ENCODE measurements around the gene DARS2.
"Not testable (repeated sequence)": the region's sequence is repeated elsewhere in the genome, so short reads cannot be mapped to it uniquely, and the experiment has no call there.

DARS2 gene

GRCh38 chr1:173862146-173862768 lies 37.8 kb downstream of the DARS2 start:
- not testable (repeated sequence) for DNase-seq

- no peak for DNase-seq
Observed at GRCh38 chr1:173862769-173863223, 38.3 kb downstream of the DARS2 start.

DNA sequence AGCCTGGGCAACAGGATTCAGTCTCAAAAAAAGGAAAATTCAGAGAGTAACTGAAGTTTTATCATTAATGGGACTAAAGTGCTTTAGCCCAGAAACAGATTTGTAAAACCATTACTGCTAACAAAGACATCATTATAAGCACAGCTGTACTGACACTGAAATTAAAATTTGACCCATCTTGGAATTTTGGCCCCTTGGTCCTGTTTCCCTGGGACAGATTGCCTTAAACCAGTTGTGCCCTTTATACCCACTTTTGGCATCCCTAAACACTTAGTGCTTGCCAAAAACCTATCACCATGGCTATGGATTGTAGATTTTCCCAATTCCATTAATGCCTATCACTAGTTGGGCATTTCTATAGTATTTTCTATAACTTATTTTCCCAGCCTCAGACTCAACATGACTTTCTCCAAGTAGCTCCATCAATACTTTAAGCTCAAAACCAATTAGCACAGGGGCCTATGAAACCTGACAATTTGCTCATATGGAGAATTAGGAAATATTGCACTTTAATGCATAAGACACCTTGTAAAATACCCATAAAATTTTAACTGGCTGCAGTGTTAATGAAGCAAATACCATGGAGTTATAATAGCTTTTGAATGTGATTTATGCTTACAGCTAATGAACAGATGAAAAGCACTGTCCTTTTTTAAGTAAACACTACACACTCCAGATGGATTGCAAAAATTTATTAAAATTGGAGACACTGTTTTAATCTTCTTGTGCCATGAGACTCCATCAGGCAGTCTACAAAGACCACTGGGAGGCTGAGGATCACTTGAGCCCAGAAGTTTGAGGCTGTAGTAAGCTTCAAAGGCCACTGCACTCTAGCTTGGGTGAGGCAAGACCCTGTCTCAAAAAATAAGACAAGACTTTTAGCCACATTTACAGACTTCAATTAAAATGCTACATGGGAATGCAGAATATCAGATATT lies 39.0 kb downstream of the DARS2 start:
- no peak for DNase-seq

DNA sequence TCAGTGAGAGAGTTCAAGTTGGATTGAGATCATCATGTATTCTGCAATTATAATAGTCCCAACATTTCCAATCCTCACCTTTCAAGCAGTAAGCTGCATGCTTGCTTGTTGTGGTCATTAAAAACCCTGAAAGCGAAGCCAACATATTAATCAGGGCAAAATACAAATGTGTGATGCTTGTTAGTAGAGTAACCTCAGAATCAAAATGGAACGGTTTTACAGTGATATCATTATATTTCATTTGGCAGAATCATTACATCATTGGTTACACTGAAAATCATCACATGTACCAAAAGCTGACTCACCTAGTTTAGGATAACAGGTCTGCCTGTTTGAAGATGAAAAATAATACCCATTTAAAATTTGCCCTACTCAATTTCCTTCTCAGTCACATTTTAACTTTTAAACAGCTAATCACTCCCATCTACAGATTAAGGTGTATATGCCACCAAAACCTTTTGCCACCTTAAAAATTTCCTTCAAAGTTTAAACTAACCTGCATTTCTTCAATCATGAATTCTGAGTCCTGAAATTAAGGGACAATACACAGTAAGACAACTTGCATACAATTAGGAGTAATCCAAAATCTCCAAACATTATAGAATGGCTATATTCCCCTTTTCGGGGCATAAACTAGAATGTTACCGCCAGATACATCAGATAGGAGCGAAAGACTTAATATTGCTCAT lies 39.9 kb downstream of the DARS2 start:
- DNase-seq, result no peak

GRCh38 chr1:173865468-173866164 lies 41.1 kb downstream of the DARS2 start:
- no peak for DNase-seq

GRCh38 chr1:173866413-173867115 lies 42.1 kb downstream of the DARS2 start:
- no peak for DNase-seq

DNA sequence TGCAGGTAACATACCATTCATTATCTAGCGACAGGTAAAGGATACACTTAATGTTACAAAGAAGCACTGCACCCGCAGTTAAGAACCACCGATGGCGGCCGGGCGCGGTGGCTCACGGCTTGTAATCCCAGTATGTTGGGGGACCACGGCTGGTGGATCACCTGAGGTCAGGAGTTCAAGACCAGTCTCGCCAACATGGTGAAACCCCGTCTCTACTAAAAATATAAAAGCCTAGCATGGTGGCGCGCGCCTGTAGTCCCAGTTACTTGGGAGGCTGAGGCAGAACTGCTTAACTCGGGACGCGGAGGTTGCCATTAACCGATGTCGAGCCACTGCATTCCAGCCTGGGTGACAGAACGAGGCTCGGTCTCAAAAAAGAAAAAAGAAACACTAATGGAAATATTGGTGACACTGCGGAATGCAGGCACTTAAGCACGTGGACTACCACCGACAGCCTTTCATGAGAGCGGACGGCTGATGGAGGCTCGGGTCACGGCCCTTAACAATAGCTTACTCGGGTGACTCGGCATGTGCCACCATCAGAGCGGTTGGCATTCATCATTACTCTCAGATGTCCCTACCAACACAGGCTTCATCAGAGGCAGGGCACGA lies 42.8 kb downstream of the DARS2 start:
- DNase-seq, result no peak

GRCh38 chr1:173867753-173868265 lies 43.3 kb downstream of the DARS2 start, which contains the start of gene GAS5:
Gene GAS5 (minus strand): TSS chr1:173867989.
- peak; percentile 99 for DNase-seq

- DNase-seq, result peak; percentile 92
Observed at GRCh38 chr1:173868266-173869020, 44.0 kb downstream of the DARS2 start, which contains the start of gene ZBTB37. Gene ZBTB37 (plus strand): TSS chr1:173868380. CDS start chr1:173870226, 1,846 bp downstream.

GRCh38 chr1:173869021-173869359 lies 44.5 kb downstream of the DARS2 start:
- DNase-seq, result no peak

GRCh38 chr1:173870252-173871075 lies 46.0 kb downstream of the DARS2 start:
- DNase-seq, result no peak

DNA sequence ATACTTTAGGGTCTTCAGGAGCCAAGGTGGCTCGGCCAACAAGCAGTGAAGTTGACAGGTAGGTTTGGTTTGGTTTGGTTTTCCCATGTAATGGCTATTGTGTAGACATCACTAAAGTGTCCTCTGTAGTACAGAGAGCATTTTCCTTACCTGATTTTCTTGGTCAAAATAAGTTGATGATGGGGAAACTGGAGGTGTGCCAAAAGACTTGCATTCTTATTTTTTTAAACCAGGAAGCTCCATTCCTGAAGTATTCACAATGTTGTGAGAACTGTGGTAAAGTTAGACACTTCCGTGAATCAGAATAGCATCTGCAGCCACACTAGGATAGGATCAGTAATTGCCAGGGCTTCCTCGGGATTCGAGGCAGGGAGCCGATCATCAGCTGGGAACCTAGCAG lies 46.6 kb downstream of the DARS2 start:
- no peak for DNase-seq

DNA sequence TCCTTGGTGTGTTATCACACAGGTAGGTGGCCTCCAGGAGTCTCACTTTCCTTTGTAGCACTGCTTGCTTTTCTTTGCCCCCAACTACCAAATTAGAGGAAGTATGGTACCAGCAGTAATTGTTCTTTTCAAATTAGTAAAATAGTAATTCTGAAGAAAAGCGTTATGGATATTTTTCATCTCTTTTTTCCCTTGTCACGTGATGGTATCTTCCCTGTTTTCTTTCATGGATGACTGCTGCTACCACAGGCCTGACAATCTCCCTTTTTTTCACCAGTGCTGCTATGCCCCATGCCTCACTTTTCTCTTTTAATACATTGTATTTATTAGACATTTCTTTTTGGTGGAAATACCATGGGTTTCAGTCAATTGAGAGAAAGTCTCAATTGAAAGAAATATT lies 47.0 kb downstream of the DARS2 start:
- no peak for DNase-seq

DNA sequence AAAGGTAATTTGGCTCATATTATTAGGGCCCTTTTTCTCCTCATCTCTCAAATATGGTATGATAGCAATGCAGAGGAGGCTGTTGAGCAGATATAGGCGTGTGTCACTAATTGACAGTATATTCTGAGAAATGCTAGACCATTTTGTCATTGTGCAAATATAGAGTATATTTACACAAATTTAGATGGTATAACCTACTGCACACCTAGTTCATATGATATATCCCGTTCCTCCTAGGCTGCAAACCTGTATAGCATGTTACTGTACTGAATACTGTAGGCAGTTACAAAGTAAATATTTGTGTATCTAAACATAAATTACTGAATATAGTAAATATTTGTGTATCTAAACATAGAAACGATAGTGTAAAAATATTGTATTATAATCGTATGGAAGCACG lies 52.3 kb downstream of the DARS2 start:
- no peak for DNase-seq

DNA sequence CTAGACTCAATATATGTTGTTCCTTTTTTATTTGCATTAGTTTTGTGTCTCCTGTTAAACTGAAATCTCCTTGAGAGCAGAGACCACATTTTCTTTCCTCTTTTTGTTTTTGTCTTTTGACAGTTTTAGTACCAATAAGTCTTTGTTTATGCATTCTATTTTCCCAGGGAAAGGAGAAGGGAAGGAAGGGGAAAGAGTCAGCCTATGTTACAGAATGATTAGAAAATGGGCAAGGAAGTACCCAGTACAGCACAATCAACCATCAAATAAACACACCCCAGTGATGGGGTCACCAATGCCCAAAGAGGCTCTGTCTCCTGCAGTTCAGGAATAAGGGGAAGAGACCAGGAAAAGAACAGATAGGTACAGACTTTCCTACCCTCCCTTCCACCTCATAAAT lies 53.8 kb downstream of the DARS2 start:
- DNase-seq, result no peak

GRCh38 chr1:173881117-173881516 lies 56.6 kb downstream of the DARS2 start:
- DNase-seq, result not testable (repeated sequence)

DNA sequence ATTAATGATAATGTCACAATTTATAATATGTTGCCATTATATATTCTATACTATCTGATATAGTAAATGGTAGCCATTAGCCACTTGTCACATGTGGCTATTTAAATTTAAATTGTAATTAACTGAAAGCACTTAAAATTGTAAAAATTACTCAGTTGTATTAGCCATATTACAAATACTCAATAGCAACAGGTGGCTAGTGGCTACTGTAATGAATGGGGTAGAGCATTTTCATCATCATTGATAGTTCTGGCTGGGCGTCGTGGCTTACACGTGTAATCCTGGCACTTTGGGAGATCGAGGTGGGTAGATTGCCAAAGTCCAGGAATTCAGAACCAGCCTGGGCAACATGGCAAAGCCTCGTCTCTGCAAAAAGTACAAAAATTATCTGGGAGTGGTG lies 60.2 kb downstream of the DARS2 start:
- no peak for DNase-seq

- DNase-seq, result no peak
Observed at GRCh38 chr1:173886746-173887611, 62.5 kb downstream of the DARS2 start.

GRCh38 chr1:173887627-173888026 lies 63.2 kb downstream of the DARS2 start:
- DNase-seq, result no peak
